ENCODE measurements around the gene HRCT1.

DNA sequence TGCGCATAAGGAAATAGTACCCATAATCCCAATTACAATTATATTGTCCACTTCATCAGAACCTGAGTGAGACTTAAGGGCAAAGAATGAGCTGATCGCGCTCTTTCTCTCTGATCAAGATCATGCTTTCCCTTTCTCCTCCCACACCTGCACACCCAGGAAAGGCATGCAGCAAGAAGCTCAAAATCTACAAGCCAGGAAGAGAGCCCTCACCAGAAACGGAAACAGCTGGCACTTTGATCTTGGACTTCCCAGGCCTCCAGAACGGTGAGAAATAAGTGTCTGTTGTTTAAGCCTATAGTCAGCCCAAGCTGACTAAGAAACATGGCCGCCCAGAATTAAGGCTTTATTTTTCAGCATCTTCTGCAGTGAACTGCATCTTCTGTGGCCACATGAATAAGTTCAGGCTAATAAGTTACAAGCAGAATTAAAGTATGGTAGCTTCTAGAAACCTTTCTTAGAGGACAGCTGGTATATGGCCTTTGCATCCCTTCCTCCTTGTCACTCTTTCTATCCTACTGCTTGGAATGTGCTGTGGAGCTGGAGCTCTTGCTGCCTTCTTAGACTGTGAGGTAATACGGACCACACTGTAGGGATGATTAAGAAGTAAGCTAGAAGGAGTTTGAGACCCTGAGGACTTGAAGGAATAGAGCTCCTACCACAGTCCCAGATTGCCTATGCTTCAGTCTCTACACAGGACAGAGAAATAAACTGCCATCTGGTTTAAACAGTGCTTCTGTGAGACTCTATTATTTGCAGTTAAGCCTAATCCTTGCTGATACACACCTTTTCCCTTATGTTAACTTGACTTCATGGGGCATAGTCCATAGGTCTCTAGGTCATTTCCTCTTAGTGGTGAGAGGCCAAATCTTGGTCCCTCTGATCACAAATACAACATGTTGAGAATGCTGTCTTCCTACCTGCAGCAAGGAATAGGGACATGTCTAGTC is 34.7 kb downstream of the HRCT1 start:
- TF ChIP-seq, protein P1, sequence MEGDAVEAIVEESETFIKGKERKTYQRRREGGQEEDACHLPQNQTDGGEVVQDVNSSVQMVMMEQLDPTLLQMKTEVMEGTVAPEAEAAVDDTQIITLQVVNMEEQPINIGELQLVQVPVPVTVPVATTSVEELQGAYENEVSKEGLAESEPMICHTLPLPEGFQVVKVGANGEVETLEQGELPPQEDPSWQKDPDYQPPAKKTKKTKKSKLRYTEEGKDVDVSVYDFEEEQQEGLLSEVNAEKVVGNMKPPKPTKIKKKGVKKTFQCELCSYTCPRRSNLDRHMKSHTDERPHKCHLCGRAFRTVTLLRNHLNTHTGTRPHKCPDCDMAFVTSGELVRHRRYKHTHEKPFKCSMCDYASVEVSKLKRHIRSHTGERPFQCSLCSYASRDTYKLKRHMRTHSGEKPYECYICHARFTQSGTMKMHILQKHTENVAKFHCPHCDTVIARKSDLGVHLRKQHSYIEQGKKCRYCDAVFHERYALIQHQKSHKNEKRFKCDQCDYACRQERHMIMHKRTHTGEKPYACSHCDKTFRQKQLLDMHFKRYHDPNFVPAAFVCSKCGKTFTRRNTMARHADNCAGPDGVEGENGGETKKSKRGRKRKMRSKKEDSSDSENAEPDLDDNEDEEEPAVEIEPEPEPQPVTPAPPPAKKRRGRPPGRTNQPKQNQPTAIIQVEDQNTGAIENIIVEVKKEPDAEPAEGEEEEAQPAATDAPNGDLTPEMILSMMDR (conservative IDR thresholded peaks at IDR 0.05; ENCODE audit: low read length): no peak
- no peak for TF ChIP-seq EZH2phosphoT487 (IDR thresholded peaks at IDR 0.05; ENCODE audit: borderline replicate concordance)
